Mucosa of rectum (tissue), 2 donors: ENCODE data around the gene INAFM2.

Experiments
- H3K27ac ChIP-seq, 2 donors: one replicate each; pipeline ENCODE4 v1.7.0; 2013; ENCODE audit warnings: inconsistent platforms in 2 of 2, low read depth in 2 of 2, low read length in 2 of 2
- H3K27me3 ChIP-seq, 2 donors: one replicate each; pipeline ENCODE4 v1.7.0; 2013; ENCODE audit warnings: low read length in 2 of 2; ENCODE audit not compliant: control insufficient read depth in 2 of 2, insufficient read depth in 2 of 2
- H3K36me3 ChIP-seq, 2 donors: one replicate each; pipeline ENCODE4 v1.7.0; 2013; ENCODE audit warnings: low read length in 2 of 2; ENCODE audit not compliant: control insufficient read depth in 2 of 2, insufficient read depth in 2 of 2
- H3K4me1 ChIP-seq, 2 donors: one replicate each; pipeline ENCODE4 v1.7.0; 2013; ENCODE audit warnings: low read length in 2 of 2, mild to moderate bottlenecking in 1 of 2; ENCODE audit not compliant: control insufficient read depth in 2 of 2, insufficient read depth in 2 of 2
- H3K4me3 ChIP-seq, 2 donors: one replicate each; pipeline ENCODE4 v1.7.0; 2013; ENCODE audit warnings: low read length in 2 of 2
- H3K9ac ChIP-seq, 2 donors: one replicate each; pipeline ENCODE4 v1.7.0; 2013; ENCODE audit warnings: low read length in 2 of 2, low read depth in 1 of 2, mild to moderate bottlenecking in 1 of 2
- H3K9me3 ChIP-seq, 2 donors: one replicate each; pipeline ENCODE4 v1.7.0; 2013; ENCODE audit warnings: low read length in 2 of 2; ENCODE audit not compliant: control insufficient read depth in 2 of 2
- donor health status: healthy.
- donor health status: Normal muscosa, but diverticular disease.

INAFM2 gene

GRCh38 chr15:40334541-40334940 lies 11.0 kb downstream of the INAFM2 start:
- H3K27me3 ChIP-seq: no peaks in the 10 kb centered on the region
- H3K36me3 ChIP-seq: no peaks in the 10 kb centered on the region
- no peaks in the 10 kb centered on the region for H3K9me3 ChIP-seq
- H3K9ac ChIP-seq: peak overlapping the region in 1 of 2 donors; percentile 16
- H3K27ac ChIP-seq: peak overlapping the region; percentile 48 to 82
- peaks cover 38 to 44% of the 10 kb centered on the region in 2 donors for H3K4me1 ChIP-seq
- no peak overlapping the region for H3K4me3 ChIP-seq

- peaks cover 44 to 50% of the 10 kb centered on the region in 2 donors for H3K4me1 ChIP-seq
- peak overlapping the region; percentile 48 to 82 for H3K27ac ChIP-seq
- no peak overlapping the region for H3K4me3 ChIP-seq
- no peaks in the 10 kb centered on the region for H3K27me3 ChIP-seq
- H3K9me3 ChIP-seq: no peaks in the 10 kb centered on the region
- no peak overlapping the region for H3K9ac ChIP-seq
- no peaks in the 10 kb centered on the region for H3K36me3 ChIP-seq
These were observed 11.7 kb downstream of the INAFM2 start for GRCh38 chr15:40334941-40335795.

DNA sequence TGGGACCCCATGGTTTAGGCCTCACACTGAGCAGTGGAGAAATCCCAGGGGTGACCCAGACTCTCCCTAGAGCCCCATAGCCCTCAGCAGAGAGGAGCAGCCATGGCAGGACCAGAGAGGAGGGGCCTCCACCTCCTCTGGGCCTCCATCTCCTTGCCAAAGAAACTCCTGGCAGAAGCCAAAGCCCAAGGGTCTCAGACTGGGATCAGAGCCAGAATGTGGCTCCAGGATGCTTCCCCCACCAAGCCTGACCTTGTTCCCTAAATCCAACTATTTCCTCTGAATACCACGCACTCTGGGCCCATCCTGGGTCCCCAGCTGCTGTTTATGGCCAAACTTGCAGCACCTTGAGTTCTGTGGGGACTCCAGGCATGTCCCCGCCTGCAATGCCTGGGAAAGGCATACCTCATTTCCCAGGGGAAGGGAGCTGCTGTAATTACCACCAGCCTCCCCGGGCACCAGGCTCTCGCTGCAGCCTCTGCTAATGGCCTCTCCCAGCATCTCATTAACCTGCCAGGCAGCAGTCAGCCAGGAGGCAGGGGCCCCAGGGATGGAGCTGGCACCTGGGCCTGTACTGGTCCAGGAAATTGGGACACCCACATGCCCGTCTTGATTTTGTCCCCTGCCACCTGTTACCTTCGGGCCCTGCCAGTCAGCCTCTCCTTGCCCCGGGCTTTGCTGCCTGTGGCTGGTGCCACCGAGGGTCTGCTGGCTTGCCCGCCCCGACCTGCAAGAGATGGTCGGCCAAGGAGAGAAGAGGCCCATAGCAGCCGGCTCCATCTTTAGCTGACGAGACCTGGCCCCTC lies 12.6 kb downstream of the INAFM2 start:
- no peak overlapping the region for H3K4me3 ChIP-seq
- H3K9me3 ChIP-seq: no peaks in the 10 kb centered on the region
- H3K4me1 ChIP-seq: peaks cover 48 to 58% of the 10 kb centered on the region in 2 donors
- H3K9ac ChIP-seq: no peak overlapping the region
- H3K36me3 ChIP-seq: no peaks in the 10 kb centered on the region
- peak overlapping the region in 1 of 2 donors; percentile 16 for H3K27ac ChIP-seq
- no peaks in the 10 kb centered on the region for H3K27me3 ChIP-seq

DNA sequence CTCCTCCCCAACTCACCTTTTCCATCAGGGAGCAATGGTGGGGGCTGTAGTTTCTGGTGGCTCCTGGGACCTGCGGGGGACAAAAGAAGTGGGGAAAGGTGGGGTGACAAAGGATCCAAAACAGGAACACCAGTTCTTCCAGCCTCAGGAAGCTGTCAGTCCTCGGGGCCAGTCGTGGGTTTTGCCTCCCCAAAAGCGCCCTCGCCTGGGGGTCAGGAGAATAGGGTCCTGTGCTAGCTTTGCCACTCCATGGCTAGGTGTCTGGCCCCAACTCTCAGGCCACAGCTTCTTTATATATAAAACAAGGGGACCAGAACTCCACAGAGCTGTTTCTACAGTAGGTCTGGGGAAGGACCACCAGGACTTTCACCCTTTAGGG lies 13.2 kb downstream of the INAFM2 start:
- Histone ChIP-seq H3K27me3 (no peaks in the 10 kb centered on the region), H3K9me3 (no peaks in the 10 kb centered on the region), H3K9ac (no peak overlapping the region), H3K4me3 (no peak overlapping the region), H3K27ac (peak overlapping the region in 1 of 2 donors; percentile 16), H3K4me1 (peaks cover 54 to 64% of the 10 kb centered on the region in 2 donors), H3K36me3 (no peaks in the 10 kb centered on the region)

- Histone ChIP-seq H3K9ac (no peak overlapping the region), H3K27me3 (no peaks in the 10 kb centered on the region), H3K9me3 (no peaks in the 10 kb centered on the region), H3K4me1 (peaks cover 60 to 64% of the 10 kb centered on the region in 2 donors), H3K36me3 (no peaks in the 10 kb centered on the region), H3K27ac (peak overlapping the region in 1 of 2 donors; percentile 61), H3K4me3 (peak overlapping the region in 1 of 2 donors; percentile 53)
These were observed 14.1 kb downstream of the INAFM2 start for GRCh38 chr15:40337597-40337996.

DNA sequence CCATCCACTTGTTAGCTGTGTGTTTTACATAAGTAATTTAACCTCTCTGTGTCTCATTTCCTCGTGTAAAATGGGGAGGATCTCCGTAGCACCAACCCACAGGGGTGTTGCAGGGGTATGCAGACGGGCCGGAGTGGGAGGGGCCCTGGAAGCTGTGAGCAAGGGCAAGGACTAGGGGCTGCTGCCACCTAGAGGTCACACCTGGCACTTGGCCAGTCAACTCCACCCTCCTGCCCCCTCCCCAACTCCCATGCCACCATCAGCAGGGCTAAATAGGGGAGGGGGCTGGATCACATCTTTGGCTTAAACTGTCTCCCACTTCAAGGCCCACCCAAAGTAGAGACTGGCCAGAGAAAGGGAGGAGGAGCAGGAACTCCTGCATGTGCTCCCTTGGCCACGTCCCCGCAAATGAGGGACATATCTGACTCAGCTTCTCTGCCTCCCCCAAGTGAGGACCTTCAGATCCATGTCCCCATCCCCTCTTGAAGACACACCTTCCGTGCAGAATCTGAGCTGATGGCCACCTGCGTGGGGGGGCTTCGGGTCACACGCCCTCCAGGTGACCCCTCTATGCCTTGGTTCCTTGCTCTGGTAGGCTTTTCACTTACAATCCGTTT lies 14.7 kb downstream of the INAFM2 start:
- Histone ChIP-seq H3K9ac (peak overlapping the region in 1 of 2 donors; percentile 36), H3K27me3 (no peaks in the 10 kb centered on the region), H3K27ac (peak overlapping the region; percentile 11 to 61), H3K36me3 (no peaks in the 10 kb centered on the region), H3K4me3 (peak overlapping the region in 1 of 2 donors; percentile 53), H3K9me3 (no peaks in the 10 kb centered on the region), H3K4me1 (peaks cover 66 to 69% of the 10 kb centered on the region in 2 donors)

DNA sequence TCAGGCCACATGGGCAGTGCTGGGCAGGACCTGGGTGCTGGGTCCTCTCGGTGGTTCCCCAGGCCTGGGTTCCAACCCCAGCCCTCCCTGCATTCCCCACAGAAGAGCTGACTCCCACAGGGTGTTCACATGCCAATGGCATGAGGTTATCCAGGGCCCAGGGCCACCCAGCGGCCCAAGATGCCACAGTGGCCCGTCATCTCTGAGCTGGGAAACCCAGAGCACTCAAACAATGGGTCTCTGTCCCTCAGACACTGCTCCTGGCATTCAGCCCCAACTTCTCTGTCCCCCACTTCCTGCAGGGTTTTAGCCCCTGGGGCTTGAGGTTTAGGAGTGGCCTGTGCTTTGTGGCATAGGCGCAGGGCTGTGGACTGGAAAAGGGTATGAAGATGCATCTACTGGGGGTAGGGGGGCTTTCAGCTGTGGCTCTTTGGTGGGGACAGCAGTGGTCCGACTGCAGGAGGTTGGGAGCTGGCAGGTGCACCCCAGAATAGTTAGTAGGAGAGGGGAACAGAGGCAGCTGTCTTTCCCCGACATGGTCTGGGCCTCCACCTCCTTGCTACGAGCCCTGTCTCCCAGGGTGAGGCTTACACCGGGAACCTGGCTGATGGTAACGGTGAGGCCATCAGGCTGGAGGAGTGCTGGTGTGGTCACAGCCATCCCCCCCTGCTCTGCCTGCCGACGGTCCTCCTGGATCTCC lies 15.6 kb downstream of the INAFM2 start:
- Histone ChIP-seq H3K9me3 (no peaks in the 10 kb centered on the region), H3K4me3 (peak overlapping the region; percentile 65 to 72), H3K27me3 (no peaks in the 10 kb centered on the region), H3K36me3 (no peaks in the 10 kb centered on the region), H3K9ac (peak overlapping the region; percentile 81 to 87), H3K4me1 (peaks cover 69 to 73% of the 10 kb centered on the region in 2 donors), H3K27ac (peak overlapping the region; percentile 92 to 94)

GRCh38 chr15:40339621-40339945 lies 16.1 kb downstream of the INAFM2 start:
- H3K9me3 ChIP-seq: no peaks in the 10 kb centered on the region
- no peaks in the 10 kb centered on the region for H3K27me3 ChIP-seq
- H3K4me1 ChIP-seq: peaks cover 69 to 73% of the 10 kb centered on the region in 2 donors
- peak overlapping the region; percentile 65 to 72 for H3K4me3 ChIP-seq
- no peaks in the 10 kb centered on the region for H3K36me3 ChIP-seq
- peak overlapping the region; percentile 92 to 94 for H3K27ac ChIP-seq
- peak overlapping the region; percentile 81 to 87 for H3K9ac ChIP-seq

GRCh38 chr15:40340038-40340739 lies 16.7 kb downstream of the INAFM2 start:
- H3K27me3 ChIP-seq: no peaks in the 10 kb centered on the region
- H3K4me1 ChIP-seq: peaks cover 73% of the 10 kb centered on the region in 2 donors
- peak overlapping the region; percentile 92 to 94 for H3K27ac ChIP-seq
- no peaks in the 10 kb centered on the region for H3K36me3 ChIP-seq
- peak overlapping the region; percentile 81 to 87 for H3K9ac ChIP-seq
- H3K4me3 ChIP-seq: peak overlapping the region; percentile 65 to 72
- H3K9me3 ChIP-seq: no peaks in the 10 kb centered on the region
